HG03439 (cell line): ENCODE results near the gene HP1BP3.

Experiments
- ATAC-seq: cut with Tn5 transposase; IDR thresholded peaks from one replicate; pipeline ENCODE4 v1.9.1; 2021; ENCODE audit warnings: mild to moderate bottlenecking, moderate library complexity; ENCODE audit not compliant: unreplicated experiment

HP1BP3 gene

GRCh38 chr1:20695515-20695914 is 91.6 kb downstream of the HP1BP3 start:
- no peak for ATAC-seq

- ATAC-seq = no peak
Observed at GRCh38 chr1:20693623-20694022, 93.5 kb downstream of the HP1BP3 start.
